Ishikawa (cell line): ENCODE results near the gene ELL2.

ENCODE experiments used
- CEBPB ChIP-seq: IDR thresholded peaks from 2 replicates; pipeline ENCODE4 v1.6.1; 2012
- EP300 ChIP-seq: IDR thresholded peaks from 2 replicates; pipeline ENCODE4 v1.6.1; 2012; ENCODE audit warnings: borderline replicate concordance
- REST ChIP-seq: IDR thresholded peaks from 2 replicates; pipeline ENCODE4 v1.6.1; 2012; ENCODE audit warnings: low read depth, mild to moderate bottlenecking
- USF1 ChIP-seq: IDR thresholded peaks from 2 replicates; pipeline ENCODE4 v1.6.1; 2012

- TF ChIP-seq EP300 = no peak
- TF ChIP-seq CEBPB = no peak
- no peak for TF ChIP-seq USF1
- TF ChIP-seq REST = no peak
Measured at GRCh38 chr5:95883185-95884016, 78.2 kb downstream of the ELL2 start.
